SK-N-SH (cell line): ENCODE results near the gene NUP210L. TPM values are rescaled to one million over a fixed set of nuclear protein-coding genes. Genes with fewer than 3 reads are reported as not detected.
A peak's percentile ranks its signal among the peaks of the same experiment; 100 is the strongest.

Experiments
- CTCF ChIA-PET: fragments of 300-600, 350-600 bp; formaldehyde crosslinking; extraction: SDS; loops from one replicate; lab custom pipeline; 2021; lab: Yijun Ruan, JAX
- POLR2A ChIA-PET: fragments of 350-600 bp; sonication (Branson Sonifier 250); formaldehyde crosslinking; extraction: SDS; loops from one replicate; lab custom pipeline; 2020; ENCODE audit warnings: antibody characterized with exemption, inconsistent platforms; lab: Yijun Ruan, JAX
- DNase-seq: peaks from one replicate; pipeline ENCODE4 v3.0.0; 2012
- H2AFZ ChIP-seq: fragments of 200-600 bp; sonication (generic); 2 replicates; pipeline ENCODE4 v1.8.1; 2016; ENCODE audit warnings: antibody characterized with exemption, mild to moderate bottlenecking, low read depth
- H3F3A ChIP-seq: fragments of 200-600 bp; sonication (generic); replicated peaks from 2 replicates; pipeline ENCODE3; 2016; ENCODE audit warnings: antibody characterized with exemption, mild to moderate bottlenecking; ENCODE audit not compliant: insufficient read depth
- H3K27ac ChIP-seq, 2 experiments: fragments of 200-500 bp in 1 of 2; fragments of 200-600 bp in 1 of 2; sonication (Bioruptor generic) in 1 of 2; sonication (generic), shearing (Covaris generic) in 1 of 2; 2 replicates each; pipeline versions ENCODE4 v1.5.1 to v1.6.1; 2014 to 2016; ENCODE audit warnings: low read depth in 2 of 2, inconsistent platforms in 1 of 2, low read length in 1 of 2, mild to moderate bottlenecking in 1 of 2, mixed read lengths in 1 of 2
- H3K27me3 ChIP-seq: fragments of 200-600 bp; sonication (generic), shearing (Covaris generic); 2 replicates; pipeline ENCODE4 v1.6.1; 2016; ENCODE audit warnings: mixed run types; ENCODE audit not compliant: insufficient read depth
- H3K36me3 ChIP-seq, 2 experiments: fragments of 200-500 bp in 1 of 2; fragments of 200-600 bp in 1 of 2; sonication (Bioruptor generic) in 1 of 2; sonication (generic) in 1 of 2; replicated peaks in 1 of 2; 2 replicates each; pipeline versions ENCODE3 to v1.5.1; 2014 to 2016; ENCODE audit warnings: low read length in 1 of 2, mild to moderate bottlenecking in 1 of 2; ENCODE audit not compliant: insufficient read depth in 2 of 2, control insufficient read depth in 1 of 2
- H3K4me1 ChIP-seq, 2 experiments: fragments of 200-500 bp in 1 of 2; fragments of 200-600 bp in 1 of 2; sonication (Bioruptor generic) in 1 of 2; sonication (generic), shearing (Covaris generic) in 1 of 2; 2 replicates each; pipeline versions ENCODE4 v1.5.1 to v1.6.1; 2014 to 2016; ENCODE audit warnings: low read depth in 1 of 2, low read length in 1 of 2, mixed run types in 1 of 2; ENCODE audit not compliant: insufficient read depth in 2 of 2, control insufficient read depth in 1 of 2
- H3K4me2 ChIP-seq: fragments of 200-600 bp; sonication (generic), shearing (Covaris generic); 2 replicates; pipeline ENCODE4 v1.6.1; 2017; ENCODE audit warnings: mixed run types
- H3K4me3 ChIP-seq, 2 experiments: fragments of 200-500 bp in 1 of 2; fragments of 200-600 bp in 1 of 2; sonication (Bioruptor generic) in 1 of 2; sonication (generic), shearing (Covaris generic) in 1 of 2; 2 replicates each; pipeline versions ENCODE4 v1.5.1 to v1.8.1; 2014 to 2016; ENCODE audit warnings: low read depth in 2 of 2, inconsistent platforms in 1 of 2, low read length in 1 of 2, mild to moderate bottlenecking in 1 of 2, mixed read lengths in 1 of 2, moderate library complexity in 1 of 2
- H3K79me2 ChIP-seq: fragments of 200-600 bp; sonication (generic); 2 replicates; pipeline ENCODE4 v1.8.1; 2017; ENCODE audit warnings: mild to moderate bottlenecking; ENCODE audit not compliant: insufficient read depth
- H3K9ac ChIP-seq: fragments of 200-600 bp; sonication (generic); 2 replicates; pipeline ENCODE4 v1.6.1; 2017; ENCODE audit warnings: mixed run types
- H3K9me2 ChIP-seq: fragments of 200-600 bp; sonication (generic); 2 replicates; pipeline ENCODE4 v1.6.1; 2017; ENCODE audit warnings: mixed run types
- H3K9me3 ChIP-seq: fragments of 200-600 bp; sonication (generic); 2 replicates; pipeline ENCODE4 v1.6.1; 2017; ENCODE audit warnings: mixed run types, mild to moderate bottlenecking, moderate library complexity
- H4K20me1 ChIP-seq: fragments of 200-600 bp; sonication (generic); 2 replicates; pipeline ENCODE4 v1.6.1; 2017; ENCODE audit warnings: mild to moderate bottlenecking, mixed run types; ENCODE audit not compliant: insufficient read depth
- CHD2 ChIP-seq: fragments of 150-350 bp; IDR thresholded peaks from 2 replicates; pipeline ENCODE4 v1.6.1; 2018; ENCODE audit warnings: low read length; ENCODE audit not compliant: partially characterized antibody
- ELF1 ChIP-seq: IDR thresholded peaks from 2 replicates; pipeline ENCODE4 v1.4.0; 2012
- EP300 ChIP-seq, 2 experiments: IDR thresholded peaks; 2 replicates each; pipeline versions ENCODE4 v1.4.0 to v1.6.1; 2012; ENCODE audit warnings: borderline replicate concordance in 1 of 2, low read depth in 1 of 2, low read length in 1 of 2
- EZH2phosphoT487 ChIP-seq: fragments of 200-600 bp; sonication (generic); IDR thresholded peaks from 2 replicates; pipeline ENCODE4 v1.6.1; 2017; ENCODE audit warnings: low read depth, mixed run types, mild to moderate bottlenecking, antibody characterized with exemption, moderate library complexity, borderline replicate concordance
- FOSL2 ChIP-seq: IDR thresholded peaks from 2 replicates; pipeline ENCODE4 v1.4.0; 2012; ENCODE audit warnings: low read depth, mild to moderate bottlenecking, moderate library complexity, borderline replicate concordance
- FOXJ3 ChIP-seq: sonication (generic); formaldehyde crosslinking; IDR thresholded peaks from 2 replicates; pipeline ENCODE4 v1.5.1; 2020; ENCODE audit warnings: mild to moderate bottlenecking, missing genetic modification reagents
- FOXM1 ChIP-seq: IDR thresholded peaks from 2 replicates; pipeline ENCODE4 v1.4.0; 2012; ENCODE audit warnings: low read depth, mild to moderate bottlenecking
- GABPA ChIP-seq: IDR thresholded peaks from 2 replicates; pipeline ENCODE4 v1.4.0; 2012; ENCODE audit warnings: low read depth, mild to moderate bottlenecking
- IRF3 ChIP-seq: fragments of 150-350 bp; IDR thresholded peaks from 2 replicates; pipeline ENCODE4 v1.6.1; 2016; ENCODE audit warnings: mild to moderate bottlenecking, low read depth, low read length
- JUND ChIP-seq: IDR thresholded peaks from 2 replicates; pipeline ENCODE4 v1.4.0; 2012
- MEF2A ChIP-seq: IDR thresholded peaks from 2 replicates; pipeline ENCODE4 v1.4.0; 2012; ENCODE audit warnings: low read depth, borderline replicate concordance
- MXI1 ChIP-seq: IDR thresholded peaks from 2 replicates; pipeline ENCODE4 v1.6.1; 2012; ENCODE audit warnings: mild to moderate bottlenecking, low read depth, low read length, improper control_type of control experiment
- NFIC ChIP-seq: IDR thresholded peaks from 2 replicates; pipeline ENCODE4 v1.4.0; 2012; ENCODE audit warnings: borderline replicate concordance
- RAD21 ChIP-seq: IDR thresholded peaks from 2 replicates; pipeline ENCODE4 v1.6.1; 2012; ENCODE audit warnings: mild to moderate bottlenecking, low read length
- RCOR1 ChIP-seq: fragments of 150-350 bp; IDR thresholded peaks from 2 replicates; pipeline ENCODE4 v1.6.1; 2017; ENCODE audit warnings: antibody characterized with exemption, low read length
- REST ChIP-seq: IDR thresholded peaks from 2 replicates; pipeline ENCODE4 v1.6.1; 2012; ENCODE audit warnings: mild to moderate bottlenecking, low read depth, low read length, moderate library complexity
- RFX5 ChIP-seq: IDR thresholded peaks from 2 replicates; pipeline ENCODE4 v1.6.1; 2012; ENCODE audit warnings: mild to moderate bottlenecking, improper control_type of control experiment, low read length
- RXRA ChIP-seq: IDR thresholded peaks from 2 replicates; pipeline ENCODE4 v1.4.0; 2012; ENCODE audit warnings: low read depth, mild to moderate bottlenecking, borderline replicate concordance
- SIN3A ChIP-seq: IDR thresholded peaks from 2 replicates; pipeline ENCODE4 v1.6.1; 2012; ENCODE audit warnings: low read depth, mild to moderate bottlenecking, low read length, moderate library complexity, borderline replicate concordance
- SMC3 ChIP-seq: IDR thresholded peaks from 2 replicates; pipeline ENCODE4 v1.6.1; 2012; ENCODE audit warnings: low read depth, low read length, improper control_type of control experiment
- TAF1 ChIP-seq: IDR thresholded peaks from 2 replicates; pipeline ENCODE4 v1.6.1; 2012; ENCODE audit warnings: low read depth, mild to moderate bottlenecking, low read length, moderate library complexity, borderline replicate concordance
- TCF12 ChIP-seq: IDR thresholded peaks from 2 replicates; pipeline ENCODE4 v1.4.0; 2012
- TEAD4 ChIP-seq: IDR thresholded peaks from 2 replicates; pipeline ENCODE4 v1.4.0; 2012; ENCODE audit warnings: mild to moderate bottlenecking, borderline replicate concordance; ENCODE audit not compliant: insufficient read depth
- USF2 ChIP-seq: fragments of 150-350 bp; IDR thresholded peaks from 2 replicates; pipeline ENCODE4 v1.6.1; 2017; ENCODE audit warnings: antibody characterized with exemption, low read length, low read depth, borderline replicate concordance
- YY1 ChIP-seq: IDR thresholded peaks from 2 replicates; pipeline ENCODE4 v1.4.0; 2012; ENCODE audit warnings: low read depth, mild to moderate bottlenecking
- WGBS: methylation state at CpG from one replicate; pipeline ENCODE4 v1.1.6; 2017; ENCODE audit warnings: low lambda C conversion rate; 5-methylcytosine and 5-hydroxymethylcytosine counted together
- polyA plus RNA-seq, 3 experiments: library from polyadenylated mRNA; depleted of rRNA; stranded (reverse); fragments of >200 nt; gene quantifications; 2 replicates each; pipeline ENCODE4 v1.2.3, GENCODE V29; 2012
- TF ChIP-seq, protein P1 (sequence below): IDR thresholded peaks from 2 replicates; pipeline ENCODE4 v1.4.0; 2012; ENCODE audit warnings: low read depth
- TF ChIP-seq, protein P2 (sequence below): IDR thresholded peaks from 2 replicates; pipeline ENCODE4 v1.4.0; 2012; ENCODE audit warnings: low read depth, borderline replicate concordance

NUP210L gene
- polyA plus RNA-seq, 1 of the 3 experiments (the other 2 are of a cell fraction) = not detected

DNA sequence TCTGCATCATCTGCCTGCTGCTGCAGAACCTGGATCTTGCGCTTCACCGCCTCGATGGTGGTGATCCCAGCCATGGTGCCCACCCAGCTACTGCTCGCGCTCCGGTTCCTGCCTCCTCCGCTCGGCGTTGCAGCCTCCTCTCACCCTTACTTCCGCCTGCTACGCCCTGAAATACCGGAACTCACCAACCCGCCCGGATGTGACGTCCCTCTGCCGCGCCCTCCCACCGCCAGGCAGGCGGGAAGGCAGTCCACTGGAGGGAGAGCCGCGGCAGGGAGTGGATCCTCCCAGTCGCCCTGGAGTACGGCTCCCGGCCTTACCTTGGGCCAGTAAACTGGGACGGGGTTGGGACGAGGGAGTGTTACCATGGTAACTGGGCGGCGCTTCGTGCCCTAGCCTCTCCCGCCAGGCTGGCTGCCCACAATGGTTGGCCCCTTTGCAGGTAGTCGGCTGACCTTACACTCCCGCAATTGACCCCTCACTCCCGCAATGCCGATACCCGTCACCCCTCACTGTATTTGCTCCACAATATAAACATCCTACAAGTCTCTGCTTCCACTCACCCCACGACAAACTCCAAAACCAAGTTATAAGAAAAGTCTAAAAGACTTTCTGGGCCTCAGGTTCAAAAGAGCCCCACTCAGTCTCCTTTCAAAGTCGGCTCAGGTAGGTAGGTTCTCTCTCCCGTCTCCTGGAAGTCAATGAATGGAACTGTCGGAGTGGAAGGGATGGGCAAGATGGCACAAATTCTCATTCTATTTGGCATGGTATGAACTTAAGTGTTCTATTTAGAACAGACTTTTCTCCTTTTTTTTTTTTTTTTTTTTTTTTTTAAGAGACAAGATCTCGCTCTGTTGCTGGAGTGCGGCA, 28.4 kb upstream of the NUP210L start:
- peaks cover 9 to 18% of the 10 kb centered on the region in 2 experiments for H3K36me3 ChIP-seq
- peak; percentile 96 for DNase-seq
- H4K20me1 ChIP-seq = peaks cover 40% of the 10 kb centered on the region
- H3K27ac ChIP-seq = peak overlapping the region; percentile 86 to 93
- ChIA-PET POLR2A (interaction anchor here (0.8 to 1.2 kb wide), 2 partner anchors 10 to 203 kb away, joined by 4 to 5 read pairs; no protein-coding TSS in a partner anchor), CTCF (interaction anchor here (0.6 to 2.1 kb wide), 3 partner anchors 16 to 152 kb away, joined by 3 to 9 read pairs (median 3); no protein-coding TSS in a partner anchor)
- H3K79me2 ChIP-seq = peaks cover 48% of the 10 kb centered on the region
- H3K4me1 ChIP-seq = peaks cover 20 to 36% of the 10 kb centered on the region in 2 experiments; a peak in 3 of 4 replicates
- H3F3A ChIP-seq = peaks cover 11% of the 10 kb centered on the region
- H3K9me2 ChIP-seq = no peaks in the 10 kb centered on the region
- H2AFZ ChIP-seq = peak overlapping the region; percentile 96
- H3K9ac ChIP-seq = peak overlapping the region; percentile 90
- H3K4me3 ChIP-seq = peak overlapping the region; percentile 92 to 98
- WGBS = 15% methylated on average over 26 of the region's 41 CpGs
- H3K27me3 ChIP-seq = no peaks in the 10 kb centered on the region
- no peaks in the 10 kb centered on the region for H3K9me3 ChIP-seq
- peak overlapping the region; percentile 90 for H3K4me2 ChIP-seq
- no peak for TF ChIP-seq EP300 (IDR thresholded peaks at IDR 0.05; ENCODE audit: borderline replicate concordance in 1 of 2, low read depth in 1 of 2, low read length in 1 of 2)
- no peak; the same call in 1 of the 2 replicates for TF ChIP-seq TCF12
- no peak for TF ChIP-seq EZH2phosphoT487
- TF ChIP-seq, protein P1, sequence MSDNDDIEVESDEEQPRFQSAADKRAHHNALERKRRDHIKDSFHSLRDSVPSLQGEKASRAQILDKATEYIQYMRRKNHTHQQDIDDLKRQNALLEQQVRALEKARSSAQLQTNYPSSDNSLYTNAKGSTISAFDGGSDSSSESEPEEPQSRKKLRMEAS = peak; percentile 89
- no peak for TF ChIP-seq TEAD4
- TF ChIP-seq ELF1 = peak; percentile 92
- no peak for TF ChIP-seq FOXM1
- TF ChIP-seq, protein P2, sequence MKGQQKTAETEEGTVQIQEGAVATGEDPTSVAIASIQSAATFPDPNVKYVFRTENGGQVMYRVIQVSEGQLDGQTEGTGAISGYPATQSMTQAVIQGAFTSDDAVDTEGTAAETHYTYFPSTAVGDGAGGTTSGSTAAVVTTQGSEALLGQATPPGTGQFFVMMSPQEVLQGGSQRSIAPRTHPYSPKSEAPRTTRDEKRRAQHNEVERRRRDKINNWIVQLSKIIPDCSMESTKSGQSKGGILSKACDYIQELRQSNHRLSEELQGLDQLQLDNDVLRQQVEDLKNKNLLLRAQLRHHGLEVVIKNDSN = no peak
- no peak for TF ChIP-seq RXRA
- TF ChIP-seq GABPA = peak; percentile 95
- TF ChIP-seq MXI1 = peak; percentile 83
- no peak for TF ChIP-seq SMC3
- no peak for TF ChIP-seq JUND
- TF ChIP-seq MEF2A = no peak
- peak; percentile 53 for TF ChIP-seq CHD2
- no peak for TF ChIP-seq YY1
- TF ChIP-seq FOSL2 = no peak
- TF ChIP-seq RAD21 = no peak
- TF ChIP-seq RCOR1 = 0 out of 2 replicates have a peak, but pooled peaks have one; percentile 27
- TF ChIP-seq FOXJ3 = no peak
- no peak for TF ChIP-seq USF2
- no peak for TF ChIP-seq RFX5
- peak; percentile 87 for TF ChIP-seq TAF1
- 0 out of 2 replicates have a peak, but pooled peaks have one; percentile 57 for TF ChIP-seq REST
- TF ChIP-seq IRF3 = no peak
- 0 out of 2 replicates have a peak, but pooled peaks have one; percentile 46 for TF ChIP-seq SIN3A
- TF ChIP-seq NFIC = no peak
